CD4-positive, alpha-beta T cell (primary cell): ENCODE data around the gene LDLRAD2. TPM values are rescaled to one million over a fixed set of nuclear protein-coding genes. Genes with fewer than 3 reads are reported as not detected.

Source experiments
- ATAC-seq: fragments of 200-7000 bp; cut with Tn5 transposase; one replicate; pipeline ENCODE4 v1.10.0; 2022; ENCODE audit warnings: mild to moderate bottlenecking; ENCODE audit not compliant: poor library complexity
- CTCF ChIA-PET: fragments of 350-600 bp; sonication (Branson Sonifier 250); formaldehyde crosslinking; loops from one replicate; lab custom pipeline; 2021; ENCODE audit warnings: antibody characterized with exemption, inconsistent platforms; lab: Charles Lee
- POLR2A ChIA-PET: fragments of 350-600 bp; sonication (Branson Sonifier 250); formaldehyde crosslinking; loops from one replicate; lab custom pipeline; 2021; ENCODE audit warnings: antibody characterized with exemption, inconsistent platforms; lab: Charles Lee
- DNase-seq, 14 experiments: peaks; one replicate each; pipeline ENCODE4 v3.0.0-alpha.2; 2013 to 2020; ENCODE audit warnings: mixed read lengths in 2 of 14
- H3K27ac ChIP-seq, 2 donors: one replicate each; pipeline versions ENCODE4 v1.5.1 to v1.7.0; 2013; ENCODE audit warnings: low read length in 2 of 2, low read depth in 1 of 2, mild to moderate bottlenecking in 1 of 2
- H3K27me3 ChIP-seq, 2 experiments: 1 replicate in 1 of 2; 2 replicates in 1 of 2; pipeline versions ENCODE4 v1.6.1 to v1.7.0; 2013; ENCODE audit warnings: low read length in 2 of 2, control low read depth in 1 of 2, mild to moderate bottlenecking in 1 of 2, moderate library complexity in 1 of 2; ENCODE audit not compliant: insufficient read depth in 2 of 2, control insufficient read depth in 1 of 2
- H3K36me3 ChIP-seq: one replicate; pipeline ENCODE4 v1.6.1; 2013; ENCODE audit warnings: low read length, control low read depth; ENCODE audit not compliant: insufficient read depth
- H3K4me1 ChIP-seq: one replicate; pipeline ENCODE4 v1.6.1; 2013; ENCODE audit warnings: low read length, control low read depth; ENCODE audit not compliant: insufficient read depth
- H3K4me3 ChIP-seq: one replicate; pipeline ENCODE4 v1.5.1; 2013; ENCODE audit warnings: mild to moderate bottlenecking, low read length, moderate library complexity
- H3K9me3 ChIP-seq, 2 experiments: 1 replicate in 1 of 2; 2 replicates in 1 of 2; pipeline versions ENCODE4 v1.6.1 to v1.7.0; 2013; ENCODE audit warnings: low read length in 2 of 2, mild to moderate bottlenecking in 2 of 2, control low read depth in 1 of 2, moderate library complexity in 1 of 2; ENCODE audit not compliant: control insufficient read depth in 1 of 2, insufficient read depth in 1 of 2
- H3K27ac Mint-ChIP-seq: one replicate; pipeline ENCODE4 v1.8.0; 2020; ENCODE audit warnings: mixed read lengths
- H3K27me3 Mint-ChIP-seq: one replicate; pipeline ENCODE4 v1.8.0; 2021; ENCODE audit warnings: mixed read lengths
- H3K36me3 Mint-ChIP-seq: one replicate; pipeline ENCODE4 v1.8.0; 2021; ENCODE audit warnings: low read depth, mixed read lengths
- H3K4me1 Mint-ChIP-seq: one replicate; pipeline ENCODE4 v1.8.0; 2021; ENCODE audit warnings: low read depth, mixed read lengths
- H3K4me3 Mint-ChIP-seq: one replicate; pipeline ENCODE4 v1.8.0; 2020; ENCODE audit warnings: mild to moderate bottlenecking, mixed read lengths
- H3K9me3 Mint-ChIP-seq: one replicate; pipeline ENCODE4 v1.8.0; 2020; ENCODE audit warnings: mixed read lengths
- intact Hi-C, 2 experiments: fragments of 100-400 bp; cut with DNase I in 1 of 2; cut with micrococcal nuclease in 1 of 2; formaldehyde crosslinking; loops; one replicate each; pipeline versions ENCODE4 v1.15.1 to v1.9.0; 2023 to 2025; cut with DNase I, micrococcal nuclease
- total RNA-seq, 174 experiments: library from RNA in 2 of 174; stranded (reverse) in 2 of 174; gene quantifications; one replicate each; pipeline ENCODE4 v1.2.3 and lab custom pipeline; 2021 to 2026
- TF ChIP-seq, protein P1 (sequence below): fragments of 200-600 bp; IDR thresholded peaks from one replicate; pipeline ENCODE4 v1.8.0; 2022; ENCODE audit warnings: antibody characterized with exemption, mild to moderate bottlenecking

The LDLRAD2 gene
- total RNA-seq, 2 experiments from 2014 or later: not detected

GRCh38 chr1:21782349-21782867 is 29.7 kb upstream of the LDLRAD2 start:
- peak in 13 of 14 experiments; percentile 10 to 81 (median 33) for DNase-seq
- H3K27me3 Mint-ChIP-seq: no peaks in the 10 kb centered on the region
- peak overlapping the region; percentile 99 for H3K4me3 Mint-ChIP-seq
- H3K27ac Mint-ChIP-seq: peak overlapping the region; percentile 100
- Histone ChIP-seq H3K4me3 (peak overlapping the region; percentile 100), H3K27ac (peak overlapping the region; percentile 66 to 99), H3K4me1 (peaks cover 38% of the 10 kb centered on the region), H3K27me3 (no peaks in the 10 kb centered on the region), H3K9me3 (peaks cover 0 to 5% of the 10 kb centered on the region in 2 experiments), H3K36me3 (no peaks in the 10 kb centered on the region)
- TF ChIP-seq, protein P1, sequence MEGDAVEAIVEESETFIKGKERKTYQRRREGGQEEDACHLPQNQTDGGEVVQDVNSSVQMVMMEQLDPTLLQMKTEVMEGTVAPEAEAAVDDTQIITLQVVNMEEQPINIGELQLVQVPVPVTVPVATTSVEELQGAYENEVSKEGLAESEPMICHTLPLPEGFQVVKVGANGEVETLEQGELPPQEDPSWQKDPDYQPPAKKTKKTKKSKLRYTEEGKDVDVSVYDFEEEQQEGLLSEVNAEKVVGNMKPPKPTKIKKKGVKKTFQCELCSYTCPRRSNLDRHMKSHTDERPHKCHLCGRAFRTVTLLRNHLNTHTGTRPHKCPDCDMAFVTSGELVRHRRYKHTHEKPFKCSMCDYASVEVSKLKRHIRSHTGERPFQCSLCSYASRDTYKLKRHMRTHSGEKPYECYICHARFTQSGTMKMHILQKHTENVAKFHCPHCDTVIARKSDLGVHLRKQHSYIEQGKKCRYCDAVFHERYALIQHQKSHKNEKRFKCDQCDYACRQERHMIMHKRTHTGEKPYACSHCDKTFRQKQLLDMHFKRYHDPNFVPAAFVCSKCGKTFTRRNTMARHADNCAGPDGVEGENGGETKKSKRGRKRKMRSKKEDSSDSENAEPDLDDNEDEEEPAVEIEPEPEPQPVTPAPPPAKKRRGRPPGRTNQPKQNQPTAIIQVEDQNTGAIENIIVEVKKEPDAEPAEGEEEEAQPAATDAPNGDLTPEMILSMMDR: no peak
- no peaks in the 10 kb centered on the region for H3K9me3 Mint-ChIP-seq
- peaks cover 43% of the 10 kb centered on the region for H3K4me1 Mint-ChIP-seq
- ATAC-seq: peak; percentile 19
- intact Hi-C loops: loop anchor here (2.0 to 5.0 kb wide), 8 partner anchors 80 to 670 kb away; partner anchors contain the start of genes ZBTB40 (in 2 of the 2), HSPG2 (in 1 of the 2) and NBPF3 (in 1 of the 2)
- CTCF ChIA-PET: interaction anchor here (0.7 to 2.4 kb wide), 5 partner anchors 13 to 243 kb away, joined by 3 to 7 read pairs (median 3); no protein-coding TSS in a partner anchor
- peaks cover 35% of the 10 kb centered on the region for H3K36me3 Mint-ChIP-seq
- POLR2A ChIA-PET: interaction anchor here (0.7 to 4.3 kb wide), 16 partner anchors 9 to 994 kb away, joined by 3 to 35 read pairs (median 3); partner anchors contain the start of gene CDC42

- Mint-ChIP-seq H3K4me3 (peak within 1 kb of the TSS; percentile 99), H3K36me3 (peaks cover 32% of the 10 kb centered on the region), H3K27me3 (no peaks in the 10 kb centered on the region), H3K27ac (peak within 1 kb of the TSS; percentile 100), H3K4me1 (peaks cover 39% of the 10 kb centered on the region), H3K9me3 (no peaks in the 10 kb centered on the region)
- ChIA-PET CTCF (interaction anchor here (1.6 to 2.4 kb wide), 2 partner anchors 124 to 242 kb away, joined by 6 to 7 read pairs; no protein-coding TSS in a partner anchor), POLR2A (interaction anchor here (0.7 to 4.3 kb wide), 16 partner anchors 9 to 1149 kb away, joined by 3 to 35 read pairs (median 3); partner anchors contain the start of gene CDC42)
- intact Hi-C loops: loop anchor here (2.0 to 5.0 kb wide), 8 partner anchors 81 to 669 kb away; partner anchors contain the start of genes ZBTB40 (in 2 of the 2), HSPG2 (in 1 of the 2) and NBPF3 (in 1 of the 2)
- TF ChIP-seq, protein P1: no peak
- ATAC-seq (peak; percentile 82), DNase-seq (peak; percentile 93 to 99 (median 96))
- Histone ChIP-seq H3K27me3 (no peaks in the 10 kb centered on the region), H3K9me3 (no peaks in the 10 kb centered on the region), H3K4me3 (peak within 1 kb of the TSS; percentile 100), H3K36me3 (no peaks in the 10 kb centered on the region), H3K27ac (peak within 1 kb of the TSS; percentile 99 to 100), H3K4me1 (peaks cover 38% of the 10 kb centered on the region)
These were observed 29.0 kb upstream of the LDLRAD2 start, which contains the start of gene USP48 for GRCh38 chr1:21782868-21783678. Gene USP48, minus strand, starts transcription at chr1:21783149. Its CDS starts 192 bp downstream, at chr1:21782957.
